ENCODE measurements around the gene LAMTOR2.

The LAMTOR2 gene

DNA sequence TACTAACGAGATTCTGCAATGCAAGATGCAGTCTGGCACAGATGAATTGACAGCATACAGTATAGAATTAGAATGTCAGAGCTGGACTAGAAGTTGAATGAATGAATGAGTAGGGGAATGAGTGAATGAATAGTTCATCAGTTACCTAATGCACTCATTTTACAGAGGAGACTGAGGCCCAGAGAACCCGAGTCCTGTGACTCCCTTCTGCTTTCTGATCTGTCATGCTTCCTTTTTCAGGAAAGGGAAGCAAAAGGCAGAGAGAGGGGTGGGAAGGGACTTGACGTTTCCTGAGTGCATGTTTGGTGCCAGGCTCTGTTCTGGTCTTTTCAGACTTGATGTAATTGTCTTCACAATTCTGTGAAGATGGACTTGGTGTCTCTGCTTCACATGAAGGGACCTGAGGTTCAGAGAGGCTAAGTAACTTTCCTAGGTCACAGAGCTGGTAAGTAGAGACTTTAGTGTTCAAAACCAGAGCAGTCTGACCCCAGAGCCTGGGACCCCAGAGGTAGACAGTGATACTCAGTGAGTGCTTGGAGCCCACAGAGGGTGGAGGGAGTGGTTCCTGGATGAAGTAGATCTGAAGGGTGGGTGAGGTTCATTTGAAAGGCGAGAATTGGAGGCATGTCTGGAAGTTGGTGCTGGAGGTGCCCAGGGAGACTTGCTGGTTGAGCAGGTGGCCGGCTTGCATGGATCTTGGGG, 35.7 kb downstream of the LAMTOR2 start:
- H3K9me3 Mint-ChIP-seq: no peaks in the 10 kb centered on the region
- H3K4me1 Mint-ChIP-seq (ENCODE audit: low read depth): peaks cover 6% of the 10 kb centered on the region
- peak overlapping the region; percentile 49 for H3K27ac Mint-ChIP-seq
- peaks cover 22% of the 10 kb centered on the region for H3K27me3 Mint-ChIP-seq (ENCODE audit: low read depth)
- no peaks in the 10 kb centered on the region for H3K36me3 Mint-ChIP-seq (ENCODE audit: low read depth)
- DNase-seq (ENCODE audit: low spot score): no peak
- no peak overlapping the region for H3K4me3 Mint-ChIP-seq

DNA sequence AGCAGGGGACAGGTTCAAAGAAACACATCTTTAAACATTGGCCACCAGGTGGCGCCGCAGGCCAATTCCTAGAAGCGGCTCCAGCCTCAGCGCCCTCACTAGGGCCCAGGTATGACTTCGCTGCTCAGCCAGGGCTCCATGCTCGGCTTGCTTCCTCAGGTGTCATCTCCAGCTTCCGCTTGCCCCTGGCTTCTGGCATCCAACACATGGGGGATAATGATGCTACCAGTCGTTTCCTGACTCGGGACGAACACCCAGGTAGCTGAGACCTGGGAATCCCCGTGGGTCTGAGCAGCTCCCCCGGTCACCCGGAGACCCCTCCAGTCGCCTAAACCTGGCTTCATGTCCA, 36.2 kb downstream of the LAMTOR2 start:
- peaks cover 19% of the 10 kb centered on the region for H3K27me3 Mint-ChIP-seq (ENCODE audit: low read depth)
- no peaks in the 10 kb centered on the region for H3K36me3 Mint-ChIP-seq (ENCODE audit: low read depth)
- H3K27ac Mint-ChIP-seq: peak overlapping the region; percentile 49
- H3K4me3 Mint-ChIP-seq: no peak overlapping the region
- peak; percentile 77 for DNase-seq (ENCODE audit: low spot score)
- peaks cover 9% of the 10 kb centered on the region for H3K4me1 Mint-ChIP-seq (ENCODE audit: low read depth)
- no peaks in the 10 kb centered on the region for H3K9me3 Mint-ChIP-seq

DNA sequence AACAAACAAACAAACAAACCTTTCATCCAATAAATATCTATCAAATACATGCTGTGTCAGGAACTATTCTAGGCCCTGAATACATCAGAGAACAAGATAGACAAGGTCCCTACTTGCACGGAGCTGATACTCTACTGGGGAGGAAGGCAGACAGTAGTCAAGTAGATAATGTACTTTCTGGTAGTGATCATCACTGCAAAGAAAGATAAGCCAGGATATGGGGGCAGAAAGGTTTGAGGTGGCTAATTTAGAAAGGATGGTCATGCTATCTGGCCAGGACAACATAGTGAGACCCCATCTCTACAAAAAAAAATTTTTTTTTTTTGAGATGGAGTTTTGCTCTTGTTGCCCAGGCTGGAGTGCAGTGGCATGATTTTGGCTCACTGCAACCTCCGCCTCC, 37.0 kb downstream of the LAMTOR2 start:
- Mint-ChIP-seq H3K4me1 (ENCODE audit: low read depth) (peaks cover 17% of the 10 kb centered on the region), H3K27ac (no peak overlapping the region), H3K4me3 (no peak overlapping the region), H3K9me3 (no peaks in the 10 kb centered on the region), H3K27me3 (ENCODE audit: low read depth) (peaks cover 13% of the 10 kb centered on the region), H3K36me3 (ENCODE audit: low read depth) (no peaks in the 10 kb centered on the region)
- DNase-seq (ENCODE audit: low spot score): no peak

- Mint-ChIP-seq H3K4me1 (ENCODE audit: low read depth) (peaks cover 35% of the 10 kb centered on the region), H3K4me3 (no peak overlapping the region), H3K36me3 (ENCODE audit: low read depth) (no peaks in the 10 kb centered on the region), H3K9me3 (no peaks in the 10 kb centered on the region), H3K27me3 (ENCODE audit: low read depth) (peaks cover 3% of the 10 kb centered on the region), H3K27ac (no peak overlapping the region)
- no peak for DNase-seq (ENCODE audit: low spot score)
Measured at GRCh38 chr1:156095906-156096508, 41.4 kb downstream of the LAMTOR2 start.

- DNase-seq (ENCODE audit: low spot score): peak; percentile 89
- peaks cover 5% of the 10 kb centered on the region for H3K27me3 Mint-ChIP-seq (ENCODE audit: low read depth)
- H3K36me3 Mint-ChIP-seq (ENCODE audit: low read depth): no peaks in the 10 kb centered on the region
- H3K4me1 Mint-ChIP-seq (ENCODE audit: low read depth): peaks cover 39% of the 10 kb centered on the region
- peak overlapping the region; percentile 75 for H3K27ac Mint-ChIP-seq
- H3K4me3 Mint-ChIP-seq: peak overlapping the region; percentile 73
- no peaks in the 10 kb centered on the region for H3K9me3 Mint-ChIP-seq
Measured at GRCh38 chr1:156096640-156097391, 42.2 kb downstream of the LAMTOR2 start.

GRCh38 chr1:156097499-156098178, 43.1 kb downstream of the LAMTOR2 start:
- peaks cover 5% of the 10 kb centered on the region for H3K27me3 Mint-ChIP-seq (ENCODE audit: low read depth)
- no peaks in the 10 kb centered on the region for H3K36me3 Mint-ChIP-seq (ENCODE audit: low read depth)
- peaks cover 39% of the 10 kb centered on the region for H3K4me1 Mint-ChIP-seq (ENCODE audit: low read depth)
- DNase-seq (ENCODE audit: low spot score): peak; percentile 78
- H3K27ac Mint-ChIP-seq: peak overlapping the region; percentile 75
- H3K9me3 Mint-ChIP-seq: no peaks in the 10 kb centered on the region
- no peak overlapping the region for H3K4me3 Mint-ChIP-seq

DNA sequence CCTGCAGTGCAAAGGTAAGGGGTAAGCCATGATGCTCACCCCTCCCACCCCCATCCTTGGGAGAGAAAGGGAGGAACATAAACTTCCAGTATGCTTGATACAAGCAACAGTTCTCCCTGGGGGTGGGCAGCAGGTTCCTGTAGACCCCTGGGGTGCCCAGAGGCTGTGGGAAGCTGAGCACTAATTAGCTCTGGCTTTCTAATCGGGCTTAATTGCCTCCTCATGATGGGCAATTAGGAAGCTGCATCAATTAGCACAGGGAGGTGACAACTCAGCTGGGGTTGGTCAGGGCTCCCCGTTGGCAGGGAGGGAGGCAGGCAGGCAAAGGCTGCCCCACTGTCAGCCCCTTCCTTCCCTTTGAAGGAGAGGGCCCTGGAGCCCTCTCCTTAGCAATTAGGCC, 44.2 kb downstream of the LAMTOR2 start:
- Mint-ChIP-seq H3K9me3 (no peaks in the 10 kb centered on the region), H3K4me3 (no peak overlapping the region), H3K27ac (no peak overlapping the region)

GRCh38 chr1:156099282-156099681, 44.7 kb downstream of the LAMTOR2 start:
- no peaks in the 10 kb centered on the region for H3K36me3 Mint-ChIP-seq (ENCODE audit: low read depth)
- H3K27ac Mint-ChIP-seq: no peak overlapping the region
- DNase-seq (ENCODE audit: low spot score): no peak
- H3K4me3 Mint-ChIP-seq: no peak overlapping the region
- peaks cover 5% of the 10 kb centered on the region for H3K27me3 Mint-ChIP-seq (ENCODE audit: low read depth)
- peaks cover 51% of the 10 kb centered on the region for H3K4me1 Mint-ChIP-seq (ENCODE audit: low read depth)
- no peaks in the 10 kb centered on the region for H3K9me3 Mint-ChIP-seq

More for the DNA sequence above, 44.2 kb downstream of the LAMTOR2 start:
- Mint-ChIP-seq H3K27me3 (ENCODE audit: low read depth) (peaks cover 6% of the 10 kb centered on the region), H3K36me3 (ENCODE audit: low read depth) (no peaks in the 10 kb centered on the region), H3K4me1 (ENCODE audit: low read depth) (peaks cover 47% of the 10 kb centered on the region)
- DNase-seq (ENCODE audit: low spot score): no peak

DNA sequence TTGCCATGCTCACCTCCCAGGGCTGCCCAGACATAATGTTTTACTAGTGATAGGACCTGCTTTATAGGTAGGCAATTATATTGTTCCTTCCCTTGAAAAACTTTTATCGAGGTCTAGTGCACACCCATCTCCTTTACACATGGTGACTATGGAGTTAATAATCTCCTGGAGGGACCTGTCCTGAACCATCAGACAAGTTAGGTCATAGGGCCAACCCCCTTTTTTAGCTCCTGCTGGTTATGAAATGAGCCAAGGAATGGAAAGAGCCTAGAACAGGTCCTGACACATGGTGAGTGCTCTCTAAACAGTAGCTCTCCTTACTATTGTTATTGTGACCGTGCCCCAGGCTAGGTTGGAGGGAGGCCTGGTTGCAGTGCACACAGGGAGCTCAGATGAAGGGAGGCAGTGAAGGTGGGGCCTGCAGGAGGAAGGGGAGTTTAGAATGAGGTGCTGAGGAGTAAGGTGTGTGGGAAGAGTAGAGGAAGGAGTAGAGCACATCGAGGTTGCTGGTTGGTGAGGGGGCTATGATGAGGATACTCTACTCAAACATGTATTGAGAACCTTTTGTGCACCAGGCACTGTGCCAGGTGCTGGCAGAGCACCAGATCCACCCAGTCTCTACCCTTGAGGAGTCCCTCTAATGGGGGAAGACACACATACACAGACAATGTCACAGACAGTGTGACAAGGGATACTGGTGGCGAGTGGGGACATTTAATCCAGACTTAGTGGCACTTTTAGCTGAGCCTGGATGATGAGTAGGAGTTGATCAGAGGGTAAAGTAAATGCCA, 45.8 kb downstream of the LAMTOR2 start:
- Mint-ChIP-seq H3K27ac (no peak overlapping the region), H3K4me1 (ENCODE audit: low read depth) (peaks cover 59% of the 10 kb centered on the region), H3K27me3 (ENCODE audit: low read depth) (peaks cover 5% of the 10 kb centered on the region), H3K36me3 (ENCODE audit: low read depth) (no peaks in the 10 kb centered on the region), H3K9me3 (no peaks in the 10 kb centered on the region), H3K4me3 (no peak overlapping the region)
- DNase-seq (ENCODE audit: low spot score): no peak

DNA sequence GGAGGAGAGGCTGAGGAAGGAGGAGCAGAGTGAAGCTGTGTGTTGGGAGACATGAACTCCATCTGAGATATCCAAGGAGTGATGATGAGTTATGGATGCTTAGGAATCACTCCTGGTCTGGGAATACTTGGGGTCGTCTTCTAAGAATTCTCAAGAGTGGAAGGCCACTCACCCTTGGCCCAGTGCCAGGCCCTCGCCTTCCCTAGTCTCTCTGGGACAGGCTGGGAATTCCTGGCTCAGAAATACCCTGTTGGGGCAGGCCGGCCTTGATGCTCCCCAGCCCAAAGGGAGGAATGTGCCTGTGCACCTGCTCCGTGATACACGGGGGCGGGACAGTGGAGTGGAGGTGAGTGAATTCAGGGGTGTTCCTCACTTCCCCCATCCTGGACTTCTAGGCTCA, 47.3 kb downstream of the LAMTOR2 start:
- Mint-ChIP-seq H3K9me3 (no peaks in the 10 kb centered on the region), H3K4me3 (no peak overlapping the region), H3K36me3 (ENCODE audit: low read depth) (no peaks in the 10 kb centered on the region), H3K27ac (no peak overlapping the region), H3K4me1 (ENCODE audit: low read depth) (peaks cover 57% of the 10 kb centered on the region), H3K27me3 (ENCODE audit: low read depth) (peaks cover 5% of the 10 kb centered on the region)
- DNase-seq (ENCODE audit: low spot score): no peak

DNA sequence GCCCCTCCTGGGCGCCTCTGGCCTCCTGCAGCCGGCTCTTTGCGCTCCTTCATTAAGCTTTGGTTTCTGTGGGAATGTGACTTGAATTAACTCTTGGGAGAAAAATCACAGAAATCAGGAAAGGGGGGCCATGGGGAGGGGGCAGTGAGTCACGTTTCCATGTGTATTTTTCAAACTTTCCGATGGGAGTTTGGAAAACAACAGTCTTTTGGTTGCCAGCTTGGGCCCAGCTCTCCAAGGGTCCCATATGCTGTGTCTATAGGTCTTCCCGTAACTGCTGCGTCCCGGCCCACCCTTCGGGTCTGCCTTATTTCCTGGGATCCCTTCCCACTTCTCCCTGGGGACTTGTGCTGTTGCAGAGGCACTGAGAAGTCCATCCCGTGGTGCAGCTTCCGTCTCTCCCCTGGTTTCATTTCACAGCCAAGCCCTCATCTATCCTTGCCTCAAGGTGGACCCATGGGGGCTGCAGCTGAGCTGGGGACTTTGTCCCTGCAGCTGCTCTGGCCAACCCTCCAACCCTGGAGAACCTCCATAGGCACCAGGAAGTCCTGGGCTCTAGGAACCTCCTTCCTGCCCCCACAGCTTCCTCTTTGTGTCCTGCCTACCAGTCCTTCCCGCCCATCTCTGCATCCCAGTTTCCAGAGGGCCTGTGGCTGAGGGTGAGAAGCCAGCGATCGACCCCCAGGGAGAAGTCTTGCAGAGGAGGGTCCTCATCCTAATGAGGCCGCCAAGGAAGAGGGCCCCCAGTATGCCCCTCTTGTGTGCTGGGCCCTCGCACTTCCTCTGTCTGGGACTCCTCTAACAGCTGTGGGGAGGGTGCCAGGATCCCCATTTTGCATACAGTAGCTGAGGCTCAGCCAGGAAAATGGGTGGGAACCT, 48.3 kb downstream of the LAMTOR2 start:
- Mint-ChIP-seq H3K4me1 (ENCODE audit: low read depth) (peaks cover 53% of the 10 kb centered on the region), H3K4me3 (no peak overlapping the region), H3K36me3 (ENCODE audit: low read depth) (no peaks in the 10 kb centered on the region), H3K9me3 (no peaks in the 10 kb centered on the region), H3K27me3 (ENCODE audit: low read depth) (peaks cover 5% of the 10 kb centered on the region), H3K27ac (peak overlapping the region; percentile 13)
- no peak for DNase-seq (ENCODE audit: low spot score)

DNA sequence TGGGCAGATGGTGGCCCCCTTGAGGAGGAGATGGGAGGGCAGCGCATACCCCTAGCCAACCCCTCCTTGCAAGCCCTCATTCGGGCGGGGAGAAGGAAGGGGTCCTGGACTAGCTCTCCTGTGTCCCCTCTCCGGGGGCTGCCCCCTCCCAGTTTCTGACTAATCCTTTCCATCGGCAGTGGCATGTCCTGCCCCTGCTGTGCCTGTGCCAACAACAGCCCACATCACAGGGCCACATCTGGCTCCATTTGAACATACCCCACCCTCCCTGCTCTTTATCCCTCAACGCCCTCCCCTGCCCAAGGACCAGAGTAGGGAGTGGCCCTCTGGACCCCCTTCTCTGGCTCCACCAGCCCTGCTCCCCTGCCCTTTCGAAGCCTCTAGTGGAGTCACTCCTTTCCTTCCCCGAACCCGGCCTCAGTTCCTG, 49.0 kb downstream of the LAMTOR2 start:
- Mint-ChIP-seq H3K27me3 (ENCODE audit: low read depth) (peaks cover 5% of the 10 kb centered on the region), H3K27ac (peak overlapping the region; percentile 72), H3K4me1 (ENCODE audit: low read depth) (peaks cover 47% of the 10 kb centered on the region), H3K36me3 (ENCODE audit: low read depth) (no peaks in the 10 kb centered on the region), H3K4me3 (no peak overlapping the region), H3K9me3 (no peaks in the 10 kb centered on the region)
- DNase-seq (ENCODE audit: low spot score): no peak
